Measurements from ENCODE around the gene TAS1R1. TPM values are rescaled to one million over a fixed set of nuclear protein-coding genes. Genes with fewer than 3 reads are reported as not detected.

Gene TAS1R1
- polyA plus RNA-seq, 1 donor (not counting 4 experiments of a cell fraction or from before 2014, with no cell fraction given), result not detected

DNA sequence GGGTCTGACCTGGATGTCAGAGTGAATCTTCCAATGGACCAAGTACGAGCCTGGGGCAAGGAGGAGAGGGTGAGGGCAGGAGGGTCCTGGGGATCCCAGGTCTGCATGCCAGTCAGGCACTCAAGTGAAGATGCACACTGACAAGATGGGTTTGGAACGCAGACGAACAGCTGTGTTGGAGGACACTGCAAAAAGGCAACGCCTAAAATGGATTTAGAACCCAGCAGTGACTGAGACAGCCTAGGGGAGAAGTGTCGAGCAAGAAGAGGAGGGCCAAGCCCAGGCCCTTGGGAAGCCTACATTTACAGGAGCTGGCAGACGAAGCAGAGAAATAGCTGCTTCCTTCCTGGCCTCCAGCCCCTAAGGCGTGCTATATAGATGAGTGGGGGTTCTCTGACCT, 26.6 kb upstream of the TAS1R1 start:
- Histone ChIP-seq H4K20me1 (ENCODE audit: control insufficient read depth, extremely low read depth, insufficient read depth, low read length) (no peaks in the 10 kb centered on the region), H3K79me2 (ENCODE audit: control insufficient read depth, insufficient read depth, low read length) (no peaks in the 10 kb centered on the region), H3K36me3 (ENCODE audit: control insufficient read depth in 2 of 2, extremely low read depth in 1 of 2, insufficient read depth in 2 of 2, low read length in 2 of 2) (peaks cover 45 to 51% of the 10 kb centered on the region in 2 experiments), H3K4me3 (ENCODE audit: control insufficient read depth in 2 of 3, extremely low read depth in 1 of 3, insufficient read depth in 2 of 3, low read depth in 1 of 3, low read length in 3 of 3) (no peak overlapping the region), H3K4me1 (ENCODE audit: control insufficient read depth, extremely low read depth, insufficient read depth, low read length) (no peaks in the 10 kb centered on the region), H3K4me2 (ENCODE audit: control insufficient read depth, extremely low read depth, insufficient read depth, low read depth, low read length) (no peak overlapping the region), H3K27ac (ENCODE audit: control insufficient read depth, insufficient read depth, low read length) (no peak overlapping the region), H3K9ac (ENCODE audit: control insufficient read depth, extremely low read depth, insufficient read depth, low read length) (no peak overlapping the region), H3K27me3 (ENCODE audit: control insufficient read depth, extremely low read depth, insufficient read depth, low read length) (no peaks in the 10 kb centered on the region), H3K9me3 (ENCODE audit: control insufficient read depth, low read depth, low read length) (no peaks in the 10 kb centered on the region), H3K9me1 (ENCODE audit: control insufficient read depth, extremely low read depth, insufficient read depth, low read length) (no peaks in the 10 kb centered on the region), H2AFZ (ENCODE audit: control insufficient read depth, low read length) (no peak overlapping the region)
- dilution Hi-C loops (cut with MboI; ENCODE audit: extremely low pct_ligation_motif_present, low sequenced_read_pairs), result no loop called here
- TF ChIP-seq, protein P1, sequence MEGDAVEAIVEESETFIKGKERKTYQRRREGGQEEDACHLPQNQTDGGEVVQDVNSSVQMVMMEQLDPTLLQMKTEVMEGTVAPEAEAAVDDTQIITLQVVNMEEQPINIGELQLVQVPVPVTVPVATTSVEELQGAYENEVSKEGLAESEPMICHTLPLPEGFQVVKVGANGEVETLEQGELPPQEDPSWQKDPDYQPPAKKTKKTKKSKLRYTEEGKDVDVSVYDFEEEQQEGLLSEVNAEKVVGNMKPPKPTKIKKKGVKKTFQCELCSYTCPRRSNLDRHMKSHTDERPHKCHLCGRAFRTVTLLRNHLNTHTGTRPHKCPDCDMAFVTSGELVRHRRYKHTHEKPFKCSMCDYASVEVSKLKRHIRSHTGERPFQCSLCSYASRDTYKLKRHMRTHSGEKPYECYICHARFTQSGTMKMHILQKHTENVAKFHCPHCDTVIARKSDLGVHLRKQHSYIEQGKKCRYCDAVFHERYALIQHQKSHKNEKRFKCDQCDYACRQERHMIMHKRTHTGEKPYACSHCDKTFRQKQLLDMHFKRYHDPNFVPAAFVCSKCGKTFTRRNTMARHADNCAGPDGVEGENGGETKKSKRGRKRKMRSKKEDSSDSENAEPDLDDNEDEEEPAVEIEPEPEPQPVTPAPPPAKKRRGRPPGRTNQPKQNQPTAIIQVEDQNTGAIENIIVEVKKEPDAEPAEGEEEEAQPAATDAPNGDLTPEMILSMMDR (optimal IDR thresholded peaks at IDR 0.05 in 1 of 3, IDR thresholded peaks at IDR 0.05 in 1 of 3, conservative IDR thresholded peaks at IDR 0.05 in 1 of 3; ENCODE audit: extremely low read depth in 1 of 3, insufficient read depth in 2 of 3, low read length in 3 of 3), result no peak
- TF ChIP-seq EZH2 (IDR thresholded peaks at IDR 0.05; ENCODE audit: low read length), result no peak
- FAIRE-seq (no peak), DNase-seq (ENCODE audit: low read depth, low spot score) (no peak)

DNA sequence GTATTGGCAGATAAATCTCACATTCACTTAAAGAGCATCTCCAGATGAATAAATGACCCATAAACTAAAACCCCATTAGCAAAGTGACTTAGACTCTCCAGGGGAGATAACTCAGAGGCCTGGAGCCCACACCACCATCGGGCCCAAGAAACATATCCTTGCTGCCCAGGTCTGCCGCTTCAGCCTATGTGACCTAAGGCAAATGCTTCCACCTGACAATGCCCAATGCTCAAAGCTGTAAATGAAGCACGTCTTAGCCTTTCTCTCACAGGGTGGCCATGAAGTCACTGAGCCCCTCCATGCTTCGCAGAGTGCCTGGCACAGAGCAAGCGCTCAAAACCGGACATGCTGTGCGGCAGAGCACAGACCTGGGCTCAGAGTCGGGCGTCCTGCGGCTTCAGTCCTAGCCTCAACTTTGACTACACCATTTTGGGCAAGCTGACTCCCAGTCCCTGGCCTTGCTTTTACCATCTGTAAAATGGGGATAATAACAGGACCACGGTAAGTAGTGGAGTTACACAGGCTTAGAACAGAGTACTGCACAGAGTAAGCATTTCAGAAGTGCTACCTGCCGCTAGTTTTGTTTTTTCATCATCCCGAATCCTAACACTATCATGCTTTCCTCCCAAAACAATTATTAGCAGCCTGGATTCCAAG, 24.5 kb upstream of the TAS1R1 start:
- Histone ChIP-seq H3K9me1 (ENCODE audit: control insufficient read depth, extremely low read depth, insufficient read depth, low read length) (no peaks in the 10 kb centered on the region), H3K4me1 (ENCODE audit: control insufficient read depth, extremely low read depth, insufficient read depth, low read length) (no peaks in the 10 kb centered on the region), H4K20me1 (ENCODE audit: control insufficient read depth, extremely low read depth, insufficient read depth, low read length) (no peaks in the 10 kb centered on the region), H3K27me3 (ENCODE audit: control insufficient read depth, extremely low read depth, insufficient read depth, low read length) (no peaks in the 10 kb centered on the region), H3K9ac (ENCODE audit: control insufficient read depth, extremely low read depth, insufficient read depth, low read length) (no peak overlapping the region), H3K36me3 (ENCODE audit: control insufficient read depth in 2 of 2, extremely low read depth in 1 of 2, insufficient read depth in 2 of 2, low read length in 2 of 2) (peaks cover 47 to 51% of the 10 kb centered on the region in 2 experiments), H3K4me2 (ENCODE audit: control insufficient read depth, extremely low read depth, insufficient read depth, low read depth, low read length) (no peak overlapping the region), H3K79me2 (ENCODE audit: control insufficient read depth, insufficient read depth, low read length) (no peaks in the 10 kb centered on the region), H3K4me3 (ENCODE audit: control insufficient read depth in 2 of 3, extremely low read depth in 1 of 3, insufficient read depth in 2 of 3, low read depth in 1 of 3, low read length in 3 of 3) (no peak overlapping the region), H2AFZ (ENCODE audit: control insufficient read depth, low read length) (no peak overlapping the region), H3K9me3 (ENCODE audit: control insufficient read depth, low read depth, low read length) (no peaks in the 10 kb centered on the region), H3K27ac (ENCODE audit: control insufficient read depth, insufficient read depth, low read length) (no peak overlapping the region)
- dilution Hi-C loops (cut with MboI; ENCODE audit: extremely low pct_ligation_motif_present, low sequenced_read_pairs), result no loop called here
- DNase-seq (ENCODE audit: low read depth, low spot score) (no peak), FAIRE-seq (no peak)
- no peak for TF ChIP-seq EZH2 (IDR thresholded peaks at IDR 0.05; ENCODE audit: low read length)
- TF ChIP-seq, protein P1 (optimal IDR thresholded peaks at IDR 0.05 in 1 of 3, IDR thresholded peaks at IDR 0.05 in 1 of 3, conservative IDR thresholded peaks at IDR 0.05 in 1 of 3; ENCODE audit: extremely low read depth in 1 of 3, insufficient read depth in 2 of 3, low read length in 3 of 3), result no peak
